HG03196 (cell line): ENCODE measurements around the gene ZDHHC11.
"Not testable (repeated sequence)": the region's sequence is repeated elsewhere in the genome, so short reads cannot be mapped to it uniquely, and the experiment has no call there.

Source experiments
- ATAC-seq: cut with Tn5 transposase; IDR thresholded peaks from one replicate; pipeline ENCODE4 v1.9.1; 2021; ENCODE audit not compliant: unreplicated experiment

Gene ZDHHC11

GRCh38 chr5:750226-750625, 100.6 kb downstream of the ZDHHC11 start:
- not testable (repeated sequence) for ATAC-seq

GRCh38 chr5:749101-749670, 101.6 kb downstream of the ZDHHC11 start:
- ATAC-seq: no peak

- ATAC-seq: not testable (repeated sequence)
These were observed 102.5 kb downstream of the ZDHHC11 start for GRCh38 chr5:748011-748980.

- ATAC-seq: not testable (repeated sequence)
These were observed 103.4 kb downstream of the ZDHHC11 start for GRCh38 chr5:747303-747844.

- no peak for ATAC-seq
These were observed 104.5 kb downstream of the ZDHHC11 start for GRCh38 chr5:746258-746761.
